Suprapubic skin (tissue), 4 donors: ENCODE measurements around the gene TSC22D1.

Source experiments
- CTCF ChIP-seq, 2 donors: fragments of 200-600 bp in 1 of 2; fragments of 450-650 bp in 1 of 2; sonication (generic) in 1 of 2; IDR thresholded peaks; one replicate each; pipeline ENCODE4 v1.5.1; 2016 to 2019; ENCODE audit warnings: antibody characterized with exemption in 2 of 2, mild to moderate bottlenecking in 1 of 2, moderate library complexity in 1 of 2
- EP300 ChIP-seq: sonication (generic); formaldehyde crosslinking; IDR thresholded peaks from one replicate; pipeline ENCODE4 v1.6.1; 2017; ENCODE audit warnings: antibody characterized with exemption
- POLR2A ChIP-seq, 2 donors: fragments of 450-650 bp; IDR thresholded peaks; one replicate each; pipeline ENCODE4 v1.6.1; 2017; ENCODE audit warnings: antibody characterized with exemption in 2 of 2, mild to moderate bottlenecking in 2 of 2, moderate library complexity in 2 of 2
- POLR2AphosphoS5 ChIP-seq, 3 donors: sonication (generic); formaldehyde crosslinking; IDR thresholded peaks; one replicate each; pipeline ENCODE4 v1.6.1; 2017; ENCODE audit warnings: antibody characterized with exemption in 3 of 3

GRCh38 chr13:44504116-44504515 is 72.0 kb downstream of the TSC22D1 start:
- TF ChIP-seq POLR2AphosphoS5 (IDR thresholded peaks at IDR 0.05) = no peak
- TF ChIP-seq CTCF (IDR thresholded peaks at IDR 0.05) = no peak
- no peak for TF ChIP-seq POLR2A (IDR thresholded peaks at IDR 0.05)
- no peak for TF ChIP-seq EP300
